A549 treated with CORT108297 at 1 μM for 4 hours (cell line): ENCODE measurements around the gene PNRC2. TPM values are rescaled to one million over a fixed set of nuclear protein-coding genes. Genes with fewer than 3 reads are reported as not detected.

Source experiments
- total RNA-seq: library from RNA; stranded (reverse); fragments of 200-300 nt; extraction: Qiagen RNA extraction; gene quantifications from 5 replicates; pipeline ENCODE4 v1.2.3, GENCODE V29; 2022

The PNRC2 gene
- total RNA-seq, result 23.2 to 38.9 TPM (median 37.8 TPM) in 5 replicates

GRCh38 chr1:23959461-23960290 is at the start of gene PNRC2:
Gene PNRC2, plus strand, starts transcription at chr1:23959828. Its CDS starts 1,630 bp downstream, at chr1:23961458.

GRCh38 chr1:23913212-23913880 is 46.3 kb upstream of the PNRC2 start, which contains the start of gene CNR2:
Gene CNR2, minus strand, starts transcription at chr1:23913362. Its CDS starts 37,745 bp downstream, at chr1:23875617.

GRCh38 chr1:23979881-23980727 is 20.5 kb downstream of the PNRC2 start, which contains the start of gene SRSF10:
Gene SRSF10, minus strand, starts transcription at chr1:23980327. Its CDS starts 72 bp downstream, at chr1:23980255.

Other genes with a start within 250 kb of the PNRC2 start
- gene ELOA, start 216.4 kb upstream of the PNRC2 start, total RNA-seq, result 25.5 to 31.7 TPM (median 25.8 TPM) in 5 replicates
- gene PITHD1, start 181.4 kb upstream of the PNRC2 start, total RNA-seq, result 33.9 to 45.1 TPM (median 35.7 TPM) in 5 replicates
- 60.4 to 65.8 TPM (median 64.0 TPM) in 5 replicates for gene LYPLA2, start 168.7 kb upstream of the PNRC2 start, total RNA-seq
- gene GALE, start 159.1 kb upstream of the PNRC2 start, total RNA-seq, result 66.6 to 81.1 TPM (median 78.8 TPM) in 5 replicates
- gene HMGCL, start 134.4 kb upstream of the PNRC2 start, total RNA-seq, result 11.5 to 13.7 TPM (median 12.9 TPM) in 5 replicates
- gene FUCA1, start 91.5 kb upstream of the PNRC2 start, total RNA-seq, result 8.7 to 11.0 TPM (median 9.7 TPM) in 5 replicates
- not detected in 5 replicates for gene CNR2, start 46.5 kb upstream of the PNRC2 start, total RNA-seq
- 83.2 to 101 TPM (median 88.6 TPM) in 5 replicates for gene SRSF10, start 20.5 kb downstream of the PNRC2 start, total RNA-seq
- 5.9 to 7.2 TPM (median 6.5 TPM) in 5 replicates for gene MYOM3, start 152.3 kb downstream of the PNRC2 start, total RNA-seq
- gene IL22RA1, start 183.3 kb downstream of the PNRC2 start, total RNA-seq, result 3.8 to 5.5 TPM (median 4.8 TPM) in 5 replicates
- gene IFNLR1, start 227.5 kb downstream of the PNRC2 start, total RNA-seq, result 0.80 to 1.3 TPM (median 0.99 TPM) in 5 replicates